Activated naive CD8-positive, alpha-beta T cell treated with anti-CD3 and anti-CD28 coated beads, Interleukin-2, amount 10 ng/mL, durations not matched to agents 7 days and 5 days (primary cell): ENCODE results near the gene DIAPH1. TPM values are rescaled to one million over a fixed set of nuclear protein-coding genes. Genes with fewer than 3 reads are reported as not detected.

Experiments used
- ATAC-seq: fragments of 150-1000 bp; cut with Tn5 transposase; one replicate; pipeline ENCODE4 v1.10.0; 2021; ENCODE audit warnings: low read depth, moderate library complexity
- POLR2A ChIA-PET: fragments of 350-600 bp; sonication (Branson Sonifier 250); formaldehyde crosslinking; loops from one replicate; lab custom pipeline; 2021; ENCODE audit warnings: antibody characterized with exemption; lab: Charles Lee
- DNase-seq: peaks from one replicate; pipeline ENCODE4 v3.0.0; 2021
- H3K27ac Mint-ChIP-seq: one replicate; pipeline ENCODE4 v1.8.0; 2022; ENCODE audit warnings: mild to moderate bottlenecking, mixed read lengths
- H3K27me3 Mint-ChIP-seq: one replicate; pipeline ENCODE4 v1.8.0; 2022; ENCODE audit warnings: mild to moderate bottlenecking, moderate library complexity, mixed read lengths
- H3K36me3 Mint-ChIP-seq: one replicate; pipeline ENCODE4 v1.8.0; 2021; ENCODE audit warnings: mild to moderate bottlenecking, mixed read lengths
- H3K4me1 Mint-ChIP-seq: one replicate; pipeline ENCODE4 v1.8.0; 2021; ENCODE audit warnings: mixed read lengths
- H3K4me3 Mint-ChIP-seq: one replicate; pipeline ENCODE4 v1.8.0; 2022; ENCODE audit warnings: mild to moderate bottlenecking, moderate library complexity, mixed read lengths
- H3K9me3 Mint-ChIP-seq: one replicate; pipeline ENCODE4 v1.8.0; 2021; ENCODE audit warnings: mixed read lengths
- total RNA-seq, 2 experiments: library from RNA; stranded (reverse); gene quantifications; one replicate each; pipeline ENCODE4 v1.2.3, GENCODE V29; 2021

Gene DIAPH1
- total RNA-seq, 2 experiments from 2014 or later, result 244 to 256 TPM

DNA sequence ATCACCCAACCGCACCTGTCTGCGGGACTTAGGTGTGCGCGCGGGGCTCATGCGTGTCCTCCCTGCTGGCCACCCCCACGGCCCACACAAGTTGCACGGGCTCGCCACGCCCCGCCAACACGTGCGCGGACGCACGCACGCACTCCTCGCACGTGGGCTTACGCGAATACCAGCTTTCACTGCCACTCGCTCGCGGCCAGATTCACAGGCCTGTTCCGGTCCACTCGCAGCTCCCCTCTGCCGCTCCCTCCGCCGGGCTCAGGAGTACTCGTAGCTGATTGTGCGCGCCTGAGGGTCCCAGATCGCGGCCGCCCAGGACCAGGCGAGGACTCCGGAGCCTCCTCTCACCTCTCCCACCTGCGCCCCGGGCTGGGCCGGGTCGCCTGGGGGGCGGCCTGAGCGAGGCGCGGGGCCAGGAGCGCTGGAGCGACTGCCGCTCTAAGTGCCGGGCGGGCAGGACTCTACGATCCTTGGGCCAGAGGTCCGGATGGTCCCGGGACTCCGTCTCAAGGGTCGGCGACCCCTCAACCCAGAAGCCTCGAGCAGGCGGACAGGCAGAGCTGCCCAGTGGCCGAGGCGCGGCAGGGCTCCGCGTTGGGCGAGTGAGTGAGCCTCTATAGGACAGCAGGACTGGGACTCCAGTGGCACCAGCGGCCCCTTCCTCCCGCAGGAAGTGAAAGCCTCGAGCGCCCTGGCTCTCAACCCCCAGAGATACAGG lies 126.5 kb downstream of the DIAPH1 start:
- no peaks in the 10 kb centered on the region for H3K9me3 Mint-ChIP-seq
- peak overlapping the region; percentile 65 for H3K4me3 Mint-ChIP-seq
- POLR2A ChIA-PET, result no interaction called here
- peak; percentile 42 for ATAC-seq
- peak overlapping the region; percentile 35 for H3K27ac Mint-ChIP-seq
- no peak for DNase-seq
- H3K27me3 Mint-ChIP-seq, result peaks cover 66% of the 10 kb centered on the region
- H3K4me1 Mint-ChIP-seq, result peaks cover 4% of the 10 kb centered on the region
- no peaks in the 10 kb centered on the region for H3K36me3 Mint-ChIP-seq

DNA sequence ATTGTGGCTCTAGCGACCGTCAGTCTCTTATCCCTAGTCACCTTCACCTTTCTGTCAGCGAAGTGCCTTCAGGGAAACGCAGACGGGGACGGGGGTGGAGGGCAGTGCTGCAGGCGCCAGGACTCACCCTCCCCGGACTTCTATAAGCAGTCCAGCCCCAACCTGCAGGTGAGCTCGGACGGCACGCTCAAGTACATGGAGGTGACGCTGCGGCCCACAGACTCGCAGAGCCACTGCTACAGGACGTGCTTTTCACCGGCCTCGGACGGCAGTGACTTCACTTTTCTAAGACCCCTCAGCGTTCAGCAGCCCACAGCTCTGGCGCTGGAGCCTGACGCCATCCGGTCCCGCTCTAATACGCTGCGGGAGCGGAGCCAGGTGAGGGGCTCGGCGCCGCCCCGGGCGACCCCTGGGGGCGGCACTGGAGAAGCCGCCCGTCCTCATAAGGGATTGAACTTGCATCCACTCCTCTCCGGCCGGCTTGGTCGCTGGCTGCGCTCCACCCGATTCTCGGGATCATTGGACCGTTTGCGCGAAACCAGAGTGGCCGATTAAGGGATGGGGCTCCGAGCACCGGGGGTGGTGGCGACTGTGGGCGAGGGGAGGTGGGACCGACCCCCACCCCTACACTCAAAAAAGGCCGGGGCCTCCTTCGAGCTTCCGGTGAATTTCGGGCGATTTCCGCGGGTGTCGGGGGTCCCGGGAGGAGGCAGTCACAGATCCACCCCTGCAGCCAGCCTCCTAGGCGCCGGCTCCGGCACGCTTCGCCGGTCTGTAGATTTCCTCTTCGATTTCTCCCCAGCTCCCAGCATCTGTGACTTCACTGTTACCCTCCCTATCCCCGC lies 127.3 kb downstream of the DIAPH1 start:
- H3K27ac Mint-ChIP-seq, result peak overlapping the region; percentile 35
- ATAC-seq, result no peak

DNA sequence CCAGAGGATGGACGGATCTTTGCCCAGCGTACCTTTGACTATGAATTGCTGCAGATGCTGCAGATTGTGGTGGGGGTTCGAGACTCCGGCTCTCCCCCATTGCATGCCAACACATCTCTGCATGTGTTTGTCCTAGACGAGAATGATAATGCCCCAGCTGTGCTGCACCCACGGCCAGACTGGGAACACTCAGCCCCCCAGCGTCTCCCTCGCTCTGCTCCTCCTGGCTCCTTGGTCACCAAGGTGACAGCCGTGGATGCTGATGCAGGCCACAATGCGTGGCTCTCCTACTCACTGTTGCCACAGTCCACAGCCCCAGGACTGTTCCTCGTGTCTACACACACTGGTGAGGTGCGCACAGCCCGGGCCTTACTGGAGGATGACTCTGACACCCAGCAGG lies 128.0 kb downstream of the DIAPH1 start:
- Mint-ChIP-seq H3K4me3 (no peak overlapping the region), H3K36me3 (no peaks in the 10 kb centered on the region), H3K27me3 (peaks cover 74% of the 10 kb centered on the region), H3K4me1 (peaks cover 4% of the 10 kb centered on the region), H3K27ac (no peak overlapping the region), H3K9me3 (no peaks in the 10 kb centered on the region)
- POLR2A ChIA-PET, result no interaction called here
- ATAC-seq (no peak), DNase-seq (no peak)

More for the DNA sequence above, 127.3 kb downstream of the DIAPH1 start:
- Mint-ChIP-seq H3K4me1 (peaks cover 4% of the 10 kb centered on the region), H3K9me3 (no peaks in the 10 kb centered on the region), H3K36me3 (no peaks in the 10 kb centered on the region), H3K27me3 (peaks cover 69% of the 10 kb centered on the region), H3K4me3 (peak overlapping the region; percentile 65)
- DNase-seq, result no peak
- POLR2A ChIA-PET, result no interaction called here

DNA sequence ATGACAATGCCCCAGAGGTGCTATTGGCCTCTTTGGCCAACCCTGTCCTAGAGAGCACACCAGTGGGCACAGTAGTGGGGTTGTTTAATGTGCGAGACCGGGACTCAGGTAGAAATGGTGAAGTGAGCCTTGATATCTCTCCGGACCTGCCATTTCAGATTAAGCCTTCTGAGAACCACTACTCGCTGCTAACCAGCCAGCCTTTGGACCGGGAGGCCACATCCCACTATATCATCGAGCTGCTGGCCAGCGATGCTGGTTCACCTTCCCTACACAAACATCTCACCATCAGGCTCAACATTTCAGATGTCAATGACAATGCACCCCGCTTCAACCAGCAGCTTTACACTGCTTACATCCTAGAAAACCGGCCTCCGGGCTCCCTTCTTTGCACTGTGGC lies 128.5 kb downstream of the DIAPH1 start:
- DNase-seq, result no peak
- H3K4me3 Mint-ChIP-seq, result no peak overlapping the region
- no peaks in the 10 kb centered on the region for H3K36me3 Mint-ChIP-seq
- peaks cover 4% of the 10 kb centered on the region for H3K4me1 Mint-ChIP-seq
- no peaks in the 10 kb centered on the region for H3K9me3 Mint-ChIP-seq
- H3K27ac Mint-ChIP-seq, result no peak overlapping the region
- POLR2A ChIA-PET, result no interaction called here
- peaks cover 74% of the 10 kb centered on the region for H3K27me3 Mint-ChIP-seq
- ATAC-seq, result no peak

DNA sequence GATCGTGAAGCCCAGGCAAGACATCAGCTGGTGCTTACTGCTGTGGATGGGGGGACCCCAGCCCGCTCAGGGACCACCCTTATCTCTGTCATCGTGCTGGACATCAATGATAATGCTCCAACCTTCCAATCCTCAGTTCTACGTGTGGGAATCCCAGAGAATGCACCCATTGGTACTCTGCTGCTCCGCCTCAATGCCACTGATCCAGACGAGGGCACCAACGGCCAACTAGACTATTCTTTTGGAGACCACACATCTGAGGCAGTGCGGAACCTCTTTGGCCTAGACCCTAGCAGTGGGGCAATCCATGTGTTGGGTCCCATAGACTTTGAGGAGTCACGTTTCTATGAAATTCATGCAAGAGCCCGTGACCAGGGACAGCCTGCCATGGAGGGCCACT lies 129.0 kb downstream of the DIAPH1 start:
- ATAC-seq (no peak), DNase-seq (no peak)
- Mint-ChIP-seq H3K36me3 (no peaks in the 10 kb centered on the region), H3K4me3 (no peak overlapping the region), H3K27me3 (peaks cover 78% of the 10 kb centered on the region), H3K4me1 (peaks cover 4% of the 10 kb centered on the region), H3K27ac (no peak overlapping the region), H3K9me3 (no peaks in the 10 kb centered on the region)
- POLR2A ChIA-PET, result no interaction called here

DNA sequence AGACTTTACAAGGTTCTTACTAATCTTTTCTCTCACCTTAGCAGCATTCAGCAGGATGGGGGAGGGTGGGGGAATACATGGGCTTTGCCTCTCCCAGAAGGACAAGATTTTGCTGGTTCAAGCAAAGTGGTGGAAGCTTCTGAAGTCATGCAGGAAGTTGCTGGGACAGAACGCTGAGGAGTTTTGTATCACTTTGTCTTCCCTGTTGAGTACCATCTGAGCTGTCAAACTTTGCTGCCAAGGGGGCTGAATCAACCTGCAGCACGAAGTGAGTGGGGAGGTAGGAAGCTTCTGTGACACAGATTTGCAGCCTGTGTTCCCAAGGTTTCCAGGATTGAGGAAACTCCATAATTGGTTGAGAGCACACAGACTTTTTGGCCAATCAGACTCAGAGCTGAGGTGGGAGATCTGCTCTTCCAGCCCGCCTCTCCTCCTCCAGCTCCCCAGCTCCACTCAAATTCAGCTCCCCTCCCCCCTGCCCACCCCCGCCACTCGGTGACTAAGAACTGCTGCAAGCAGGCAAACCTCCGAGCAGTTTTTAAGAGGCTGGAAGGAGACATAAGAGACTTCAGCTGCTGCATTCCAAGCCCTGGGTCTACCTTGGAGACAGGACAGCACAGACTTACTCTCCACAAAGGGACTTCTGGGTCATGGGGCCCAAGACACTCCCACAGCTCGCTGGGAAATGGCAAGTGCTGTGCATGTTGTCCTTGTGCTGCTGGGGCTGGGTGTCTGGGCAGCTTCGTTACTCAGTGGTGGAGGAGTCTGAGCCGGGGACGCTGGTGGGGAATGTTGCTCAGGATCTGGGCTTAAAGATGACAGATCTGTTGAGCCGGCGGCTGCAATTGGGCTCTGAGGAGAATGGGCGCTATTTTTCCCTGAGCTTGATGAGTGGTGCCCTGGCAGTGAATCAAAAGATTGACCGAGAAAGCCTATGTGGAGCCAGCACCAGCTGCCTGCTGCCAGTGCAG lies 129.9 kb downstream of the DIAPH1 start, which contains the start of gene PCDHGC5:
Gene PCDHGC5, plus strand, starts transcription at position 491 of the 971 bp plus-strand sequence. Its CDS starts 160 bp downstream, at position 651.
- peaks cover 4% of the 10 kb centered on the region for H3K4me1 Mint-ChIP-seq
- peaks cover 78% of the 10 kb centered on the region for H3K27me3 Mint-ChIP-seq
- H3K4me3 Mint-ChIP-seq, result no peak within 1 kb of the TSS
- H3K27ac Mint-ChIP-seq, result no peak within 1 kb of the TSS
- DNase-seq (no peak), ATAC-seq (no peak)
- H3K36me3 Mint-ChIP-seq, result no peaks in the 10 kb centered on the region
- H3K9me3 Mint-ChIP-seq, result no peaks in the 10 kb centered on the region
- POLR2A ChIA-PET, result no interaction called here

DNA sequence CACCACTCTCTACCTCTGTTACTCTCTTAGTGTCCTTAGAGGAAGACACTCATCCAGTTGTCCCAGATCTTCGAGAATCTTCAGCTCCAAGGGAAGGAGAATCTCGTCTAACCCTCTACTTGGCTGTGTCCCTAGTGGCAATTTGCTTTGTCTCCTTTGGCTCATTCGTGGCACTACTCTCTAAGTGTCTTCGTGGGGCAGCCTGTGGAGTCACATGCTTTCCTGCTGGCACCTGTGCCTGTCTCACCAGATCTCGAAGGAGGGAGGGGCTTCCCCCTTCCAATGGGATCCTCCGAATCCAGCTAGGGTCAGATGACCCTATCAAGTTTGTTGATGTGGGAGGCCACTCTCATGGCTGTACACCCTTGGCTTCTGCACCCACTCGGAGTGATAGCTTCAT lies 131.7 kb downstream of the DIAPH1 start:
- DNase-seq, result no peak
- ATAC-seq, result no peak
- H3K9me3 Mint-ChIP-seq, result no peaks in the 10 kb centered on the region
- H3K27me3 Mint-ChIP-seq, result peaks cover 78% of the 10 kb centered on the region
- H3K27ac Mint-ChIP-seq, result no peak overlapping the region
- no peaks in the 10 kb centered on the region for H3K36me3 Mint-ChIP-seq
- POLR2A ChIA-PET, result no interaction called here
- peaks cover 2% of the 10 kb centered on the region for H3K4me1 Mint-ChIP-seq
- H3K4me3 Mint-ChIP-seq, result no peak overlapping the region

DNA sequence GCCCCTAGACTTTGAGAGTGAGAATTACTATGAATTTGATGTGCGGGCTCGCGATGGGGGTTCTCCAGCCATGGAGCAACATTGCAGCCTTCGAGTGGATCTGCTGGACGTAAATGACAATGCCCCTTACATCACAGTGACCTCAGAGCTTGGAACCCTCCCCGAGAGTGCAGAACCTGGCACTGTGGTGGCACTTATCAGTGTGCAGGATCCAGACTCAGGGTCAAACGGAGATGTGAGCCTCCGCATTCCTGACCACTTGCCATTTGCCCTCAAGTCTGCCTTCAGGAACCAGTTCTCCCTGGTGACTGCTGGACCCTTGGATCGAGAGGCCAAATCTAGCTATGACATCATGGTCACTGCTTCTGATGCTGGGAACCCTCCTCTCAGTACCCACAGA lies 132.7 kb downstream of the DIAPH1 start:
- no peak overlapping the region for H3K4me3 Mint-ChIP-seq
- DNase-seq (no peak), ATAC-seq (no peak)
- H3K36me3 Mint-ChIP-seq, result no peaks in the 10 kb centered on the region
- POLR2A ChIA-PET, result no interaction called here
- peaks cover 80% of the 10 kb centered on the region for H3K27me3 Mint-ChIP-seq
- no peaks in the 10 kb centered on the region for H3K4me1 Mint-ChIP-seq
- no peaks in the 10 kb centered on the region for H3K9me3 Mint-ChIP-seq
- H3K27ac Mint-ChIP-seq, result no peak overlapping the region

DNA sequence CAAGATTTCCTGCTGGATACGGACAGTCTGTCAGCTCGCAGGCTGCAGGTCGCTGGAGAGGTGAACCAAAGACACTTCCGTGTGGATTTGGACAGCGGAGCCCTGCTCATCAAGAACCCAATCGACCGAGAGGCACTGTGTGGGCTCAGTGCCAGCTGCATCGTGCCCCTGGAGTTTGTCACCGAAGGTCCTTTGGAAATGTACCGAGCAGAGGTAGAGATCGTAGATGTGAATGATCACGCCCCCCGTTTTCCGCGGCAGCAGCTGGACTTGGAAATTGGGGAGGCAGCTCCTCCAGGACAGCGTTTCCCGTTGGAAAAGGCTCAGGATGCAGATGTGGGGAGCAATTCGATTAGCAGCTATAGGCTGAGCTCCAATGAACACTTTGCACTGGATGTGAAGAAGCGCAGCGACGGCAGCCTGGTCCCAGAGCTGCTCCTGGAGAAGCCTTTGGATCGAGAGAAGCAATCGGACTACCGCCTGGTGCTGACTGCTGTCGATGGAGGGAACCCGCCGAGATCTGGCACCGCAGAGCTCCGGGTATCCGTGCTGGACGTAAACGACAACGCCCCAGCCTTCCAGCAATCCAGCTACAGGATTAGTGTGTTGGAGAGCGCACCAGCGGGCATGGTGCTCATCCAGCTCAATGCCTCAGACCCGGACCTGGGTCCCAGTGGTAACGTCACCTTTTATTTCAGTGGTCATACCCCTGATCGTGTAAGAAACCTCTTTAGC lies 133.3 kb downstream of the DIAPH1 start:
- no peaks in the 10 kb centered on the region for H3K36me3 Mint-ChIP-seq
- no peak overlapping the region for H3K4me3 Mint-ChIP-seq

DNA sequence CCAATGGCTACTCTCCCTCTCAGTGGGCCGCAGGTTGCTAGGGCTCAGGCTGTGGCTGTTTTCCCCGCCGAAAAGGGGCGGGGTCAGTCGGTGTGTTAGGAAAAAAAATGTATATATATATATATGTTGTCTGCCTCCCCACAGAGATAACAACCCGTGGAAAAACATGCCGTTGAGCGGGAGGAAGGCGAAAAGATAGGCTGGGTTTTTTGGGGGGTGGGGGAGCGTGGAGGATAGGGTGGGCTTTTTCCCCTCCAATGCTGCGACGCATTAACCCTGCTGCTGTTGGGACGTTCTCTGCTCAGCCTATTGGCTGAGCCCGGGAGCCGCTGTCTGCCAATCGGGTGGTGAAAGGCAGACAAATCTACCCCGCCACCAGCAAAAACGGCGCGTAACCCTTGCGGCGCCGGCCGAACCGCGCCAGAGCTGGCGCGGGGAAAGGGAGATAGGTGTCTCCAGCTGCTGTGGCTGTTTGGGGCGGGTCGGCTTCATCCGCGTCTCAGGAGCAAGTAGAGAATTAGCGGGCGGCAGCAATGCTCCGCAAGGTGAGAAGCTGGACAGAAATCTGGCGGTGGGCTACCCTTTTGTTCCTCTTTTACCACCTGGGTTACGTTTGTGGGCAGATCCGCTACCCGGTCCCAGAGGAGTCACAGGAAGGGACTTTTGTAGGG lies 134.0 kb downstream of the DIAPH1 start, which contains the start of gene PCDHGC4:
Gene PCDHGC4, plus strand, starts transcription at position 390 of the 671 bp plus-strand sequence. Its CDS starts 144 bp downstream, at position 534.
- ATAC-seq, result no peak
- no peaks in the 10 kb centered on the region for H3K36me3 Mint-ChIP-seq
- H3K27ac Mint-ChIP-seq, result no peak within 1 kb of the TSS
- no peak for DNase-seq
- POLR2A ChIA-PET, result no interaction called here
- no peaks in the 10 kb centered on the region for H3K4me1 Mint-ChIP-seq
- peaks cover 74% of the 10 kb centered on the region for H3K27me3 Mint-ChIP-seq
- H3K9me3 Mint-ChIP-seq, result no peaks in the 10 kb centered on the region
- no peak within 1 kb of the TSS for H3K4me3 Mint-ChIP-seq

More for the DNA sequence above, 133.3 kb downstream of the DIAPH1 start:
- POLR2A ChIA-PET, result no interaction called here
- H3K27ac Mint-ChIP-seq, result no peak overlapping the region
- H3K4me1 Mint-ChIP-seq, result no peaks in the 10 kb centered on the region
- DNase-seq (no peak), ATAC-seq (no peak)
- no peaks in the 10 kb centered on the region for H3K9me3 Mint-ChIP-seq
- H3K27me3 Mint-ChIP-seq, result peaks cover 74% of the 10 kb centered on the region

DNA sequence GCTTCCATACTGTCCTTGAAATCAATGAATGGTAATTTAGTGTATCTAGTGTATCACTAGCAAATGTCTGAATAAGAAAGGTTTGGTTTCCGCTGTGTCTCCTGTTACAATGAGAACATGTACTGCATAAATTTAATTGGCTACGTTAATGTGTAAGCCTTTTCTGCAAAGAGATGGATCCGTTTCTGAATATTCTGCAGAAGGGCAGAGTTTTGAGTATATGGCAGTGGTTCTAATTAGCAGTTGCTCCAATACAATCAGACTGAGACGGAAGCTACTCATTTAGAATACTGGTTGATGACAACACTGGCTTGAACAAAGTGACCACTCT lies 134.5 kb downstream of the DIAPH1 start:
- DNase-seq, result no peak
- no peaks in the 10 kb centered on the region for H3K9me3 Mint-ChIP-seq
- H3K36me3 Mint-ChIP-seq, result no peaks in the 10 kb centered on the region
- H3K27ac Mint-ChIP-seq, result no peak overlapping the region
- no peak overlapping the region for H3K4me3 Mint-ChIP-seq
- no peak for ATAC-seq
- H3K27me3 Mint-ChIP-seq, result peaks cover 78% of the 10 kb centered on the region
- H3K4me1 Mint-ChIP-seq, result no peaks in the 10 kb centered on the region
- POLR2A ChIA-PET, result no interaction called here

DNA sequence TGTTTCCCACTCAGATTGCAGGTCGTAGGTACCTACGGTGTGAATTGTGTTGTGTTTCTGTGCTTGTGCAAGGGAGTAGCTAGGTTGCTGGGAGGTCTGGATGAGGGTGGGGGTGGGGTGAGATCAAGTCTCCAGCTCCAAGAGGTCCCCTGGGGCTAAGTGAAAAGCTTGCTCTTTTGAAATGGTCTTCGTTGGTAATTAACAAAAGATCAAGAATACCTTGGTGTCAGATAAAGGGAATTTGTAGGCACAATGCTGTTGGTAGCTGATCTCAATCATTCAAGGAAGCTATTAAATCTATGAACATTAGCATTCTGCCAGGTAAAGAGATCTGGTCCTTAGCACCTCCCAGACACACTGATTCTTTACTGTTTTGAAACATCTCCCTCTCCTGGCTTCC lies 134.9 kb downstream of the DIAPH1 start:
- ATAC-seq (no peak), DNase-seq (no peak)
- Mint-ChIP-seq H3K9me3 (no peaks in the 10 kb centered on the region), H3K27me3 (peaks cover 78% of the 10 kb centered on the region), H3K4me3 (no peak overlapping the region), H3K4me1 (no peaks in the 10 kb centered on the region), H3K27ac (no peak overlapping the region), H3K36me3 (no peaks in the 10 kb centered on the region)
- POLR2A ChIA-PET, result no interaction called here
